Neural cell (in vitro differentiated cells): ENCODE measurements around the gene ACAA2. TPM values are rescaled to one million over a fixed set of nuclear protein-coding genes. Genes with fewer than 3 reads are reported as not detected.
A peak's percentile ranks its signal among the peaks of the same experiment; 100 is the strongest.

ENCODE experiments used
- H2AFZ ChIP-seq: fragments of 200-600, 300-800 bp; sonication (generic), shearing (Covaris generic); 2 replicates; pipeline ENCODE4 v1.6.0; 2014; ENCODE audit warnings: low read depth, mild to moderate bottlenecking, antibody characterized with exemption, low read length, moderate library complexity
- H3F3A ChIP-seq: fragments of 200-600 bp; shearing (Covaris generic); 2 replicates; pipeline ENCODE4 v1.6.1; 2016; ENCODE audit warnings: mild to moderate bottlenecking, moderate library complexity, mixed read lengths, antibody characterized with exemption, low read length; ENCODE audit not compliant: insufficient read depth, poor library complexity, severe bottlenecking
- H3K27ac ChIP-seq: fragments of 200-600, 300-800 bp; sonication (generic), shearing (Covaris generic); 2 replicates; pipeline ENCODE4 v1.5.1; 2014; ENCODE audit warnings: mild to moderate bottlenecking, low read length, moderate library complexity
- H3K27me3 ChIP-seq: fragments of 300-800, 200-600 bp; sonication (generic), shearing (Covaris generic); 2 replicates; pipeline ENCODE4 v1.6.0; 2014; ENCODE audit warnings: mild to moderate bottlenecking, low read depth, low read length, moderate library complexity; ENCODE audit not compliant: insufficient read depth
- H3K36me3 ChIP-seq: fragments of 300-800, 200-600 bp; sonication (generic), shearing (Covaris generic); 2 replicates; pipeline ENCODE4 v1.5.1; 2014; ENCODE audit warnings: mild to moderate bottlenecking, antibody characterized with exemption, low read length, moderate library complexity; ENCODE audit not compliant: insufficient read depth
- H3K4me2 ChIP-seq: fragments of 300-800, 200-600 bp; sonication (generic), shearing (Covaris generic); 2 replicates; pipeline ENCODE4 v1.6.0; 2014; ENCODE audit warnings: mild to moderate bottlenecking, low read length
- H3K4me3 ChIP-seq: fragments of 300-800, 200-600 bp; sonication (generic), shearing (Covaris generic); 2 replicates; pipeline ENCODE4 v1.5.1; 2014; ENCODE audit warnings: mild to moderate bottlenecking, low read length, moderate library complexity
- H3K79me2 ChIP-seq: fragments of 200-600 bp; shearing (Covaris generic); replicated peaks from 2 replicates; pipeline ENCODE4 v1.6.0; 2014; ENCODE audit warnings: mild to moderate bottlenecking, low read length, moderate library complexity; ENCODE audit not compliant: insufficient read depth
- H3K9ac ChIP-seq: fragments of 300-800, 200-600 bp; sonication (generic), shearing (Covaris generic); 2 replicates; pipeline ENCODE4 v1.6.1; 2016; ENCODE audit warnings: mild to moderate bottlenecking, low read length, mixed read lengths
- H3K9me2 ChIP-seq: fragments of 200-600 bp; shearing (Covaris generic); 2 replicates; pipeline ENCODE4 v1.6.1; 2016; ENCODE audit warnings: mild to moderate bottlenecking, low read length, mixed read lengths; ENCODE audit not compliant: insufficient read depth
- H3K9me3 ChIP-seq: fragments of 200-600, 300-800 bp; sonication (generic), shearing (Covaris generic); 2 replicates; pipeline ENCODE4 v1.6.1; 2016; ENCODE audit warnings: mild to moderate bottlenecking, mixed run types, low read length, moderate library complexity, mixed read lengths
- H4K20me1 ChIP-seq: fragments of 200-600 bp; shearing (Covaris generic); 2 replicates; pipeline ENCODE4 v1.6.1; 2016; ENCODE audit warnings: mild to moderate bottlenecking, mixed run types; ENCODE audit not compliant: insufficient read depth
- EP300 ChIP-seq: fragments of 450-650 bp; conservative IDR thresholded peaks from 2 replicates; pipeline ENCODE4 v1.6.1; 2014; ENCODE audit warnings: antibody characterized with exemption, mild to moderate bottlenecking, moderate library complexity; ENCODE audit not compliant: poor library complexity, severe bottlenecking
- EZH2 ChIP-seq: fragments of 200-600, 300-800 bp; shearing (Covaris generic), sonication (generic); IDR thresholded peaks from 2 replicates; pipeline ENCODE4 v1.6.1; 2014; ENCODE audit warnings: antibody characterized with exemption, low read length, borderline replicate concordance, mild to moderate bottlenecking; ENCODE audit not compliant: insufficient read depth, poor library complexity, severe bottlenecking
- MXI1 ChIP-seq: fragments of 450-650 bp; conservative IDR thresholded peaks from 2 replicates; pipeline ENCODE4 v1.6.1; 2014; ENCODE audit warnings: antibody characterized with exemption, mild to moderate bottlenecking; ENCODE audit not compliant: poor library complexity, severe bottlenecking
- POLR2AphosphoS5 ChIP-seq: IDR thresholded peaks from 2 replicates; pipeline ENCODE4 v1.6.1; 2012
- RAD21 ChIP-seq: fragments of 450-650 bp; conservative IDR thresholded peaks from 2 replicates; pipeline ENCODE4 v1.6.1; 2014; ENCODE audit warnings: antibody characterized with exemption, mild to moderate bottlenecking, moderate library complexity
- SMC3 ChIP-seq: fragments of 450-650 bp; conservative IDR thresholded peaks from 2 replicates; pipeline ENCODE4 v1.6.1; 2014; ENCODE audit warnings: antibody characterized with exemption, mild to moderate bottlenecking, moderate library complexity; ENCODE audit not compliant: poor library complexity
- TAF1 ChIP-seq: IDR thresholded peaks from 2 replicates; pipeline ENCODE4 v1.6.1; 2012; ENCODE audit warnings: low read depth
- polyA plus RNA-seq: library from polyadenylated mRNA; depleted of rRNA; stranded (reverse); fragments of >200 nt; gene quantifications from 2 replicates; pipeline ENCODE4 v1.2.3, GENCODE V29; 2014
- TF ChIP-seq, protein P1 (sequence below): IDR thresholded peaks from 2 replicates; pipeline ENCODE4 v1.6.1; 2012; ENCODE audit warnings: borderline replicate concordance
- TF ChIP-seq, protein P2 (sequence below): fragments of 450-650 bp; IDR thresholded peaks from 2 replicates; pipeline ENCODE4 v1.5.1; 2014; ENCODE audit warnings: antibody characterized with exemption, mild to moderate bottlenecking, moderate library complexity; ENCODE audit not compliant: poor library complexity, severe bottlenecking

ACAA2 gene
- polyA plus RNA-seq, 1 donor from 2014 or later: 6.3 TPM

DNA sequence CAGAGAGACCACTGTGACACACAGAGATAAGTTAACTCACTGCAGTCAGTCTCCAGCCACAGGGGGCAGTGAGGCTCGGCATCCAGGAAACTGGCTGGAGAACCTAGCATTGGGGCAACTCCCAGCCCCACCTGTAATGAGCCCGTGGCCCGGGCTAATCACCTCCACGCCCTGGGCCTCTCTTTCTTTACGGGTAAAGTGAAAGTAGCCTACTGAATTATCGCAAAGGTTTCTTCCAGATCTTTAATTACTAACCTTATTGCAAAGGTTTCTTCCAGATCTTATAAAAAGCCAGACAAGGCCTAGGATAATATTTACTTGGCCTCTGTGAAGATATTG is 45.7 kb upstream of the ACAA2 start:
- TF ChIP-seq, protein P1, sequence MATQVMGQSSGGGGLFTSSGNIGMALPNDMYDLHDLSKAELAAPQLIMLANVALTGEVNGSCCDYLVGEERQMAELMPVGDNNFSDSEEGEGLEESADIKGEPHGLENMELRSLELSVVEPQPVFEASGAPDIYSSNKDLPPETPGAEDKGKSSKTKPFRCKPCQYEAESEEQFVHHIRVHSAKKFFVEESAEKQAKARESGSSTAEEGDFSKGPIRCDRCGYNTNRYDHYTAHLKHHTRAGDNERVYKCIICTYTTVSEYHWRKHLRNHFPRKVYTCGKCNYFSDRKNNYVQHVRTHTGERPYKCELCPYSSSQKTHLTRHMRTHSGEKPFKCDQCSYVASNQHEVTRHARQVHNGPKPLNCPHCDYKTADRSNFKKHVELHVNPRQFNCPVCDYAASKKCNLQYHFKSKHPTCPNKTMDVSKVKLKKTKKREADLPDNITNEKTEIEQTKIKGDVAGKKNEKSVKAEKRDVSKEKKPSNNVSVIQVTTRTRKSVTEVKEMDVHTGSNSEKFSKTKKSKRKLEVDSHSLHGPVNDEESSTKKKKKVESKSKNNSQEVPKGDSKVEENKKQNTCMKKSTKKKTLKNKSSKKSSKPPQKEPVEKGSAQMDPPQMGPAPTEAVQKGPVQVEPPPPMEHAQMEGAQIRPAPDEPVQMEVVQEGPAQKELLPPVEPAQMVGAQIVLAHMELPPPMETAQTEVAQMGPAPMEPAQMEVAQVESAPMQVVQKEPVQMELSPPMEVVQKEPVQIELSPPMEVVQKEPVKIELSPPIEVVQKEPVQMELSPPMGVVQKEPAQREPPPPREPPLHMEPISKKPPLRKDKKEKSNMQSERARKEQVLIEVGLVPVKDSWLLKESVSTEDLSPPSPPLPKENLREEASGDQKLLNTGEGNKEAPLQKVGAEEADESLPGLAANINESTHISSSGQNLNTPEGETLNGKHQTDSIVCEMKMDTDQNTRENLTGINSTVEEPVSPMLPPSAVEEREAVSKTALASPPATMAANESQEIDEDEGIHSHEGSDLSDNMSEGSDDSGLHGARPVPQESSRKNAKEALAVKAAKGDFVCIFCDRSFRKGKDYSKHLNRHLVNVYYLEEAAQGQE: no peak
- TF ChIP-seq SMC3 (no peak), EP300 (no peak), MXI1 (no peak)
- H3K9me2 ChIP-seq: no peaks in the 10 kb centered on the region
- H2AFZ ChIP-seq: no peak overlapping the region

GRCh38 chr18:49858309-49859020 is 45.1 kb upstream of the ACAA2 start:
- H3K9me2 ChIP-seq: no peaks in the 10 kb centered on the region
- H3K4me2 ChIP-seq: no peak overlapping the region
- no peak overlapping the region for H3K27ac ChIP-seq
- no peaks in the 10 kb centered on the region for H3K9me3 ChIP-seq
- peak; percentile 23 for TF ChIP-seq MXI1
- TF ChIP-seq, protein P1: no peak
- no peak for TF ChIP-seq POLR2AphosphoS5
- no peak for TF ChIP-seq EP300
- no peak for TF ChIP-seq TAF1
- TF ChIP-seq EZH2: no peak
- peak; percentile 91 for TF ChIP-seq SMC3
- TF ChIP-seq RAD21: peak; percentile 92
- TF ChIP-seq, protein P2, sequence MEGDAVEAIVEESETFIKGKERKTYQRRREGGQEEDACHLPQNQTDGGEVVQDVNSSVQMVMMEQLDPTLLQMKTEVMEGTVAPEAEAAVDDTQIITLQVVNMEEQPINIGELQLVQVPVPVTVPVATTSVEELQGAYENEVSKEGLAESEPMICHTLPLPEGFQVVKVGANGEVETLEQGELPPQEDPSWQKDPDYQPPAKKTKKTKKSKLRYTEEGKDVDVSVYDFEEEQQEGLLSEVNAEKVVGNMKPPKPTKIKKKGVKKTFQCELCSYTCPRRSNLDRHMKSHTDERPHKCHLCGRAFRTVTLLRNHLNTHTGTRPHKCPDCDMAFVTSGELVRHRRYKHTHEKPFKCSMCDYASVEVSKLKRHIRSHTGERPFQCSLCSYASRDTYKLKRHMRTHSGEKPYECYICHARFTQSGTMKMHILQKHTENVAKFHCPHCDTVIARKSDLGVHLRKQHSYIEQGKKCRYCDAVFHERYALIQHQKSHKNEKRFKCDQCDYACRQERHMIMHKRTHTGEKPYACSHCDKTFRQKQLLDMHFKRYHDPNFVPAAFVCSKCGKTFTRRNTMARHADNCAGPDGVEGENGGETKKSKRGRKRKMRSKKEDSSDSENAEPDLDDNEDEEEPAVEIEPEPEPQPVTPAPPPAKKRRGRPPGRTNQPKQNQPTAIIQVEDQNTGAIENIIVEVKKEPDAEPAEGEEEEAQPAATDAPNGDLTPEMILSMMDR: peak; percentile 87
- no peak overlapping the region for H3K9ac ChIP-seq
- H3K4me3 ChIP-seq: no peak overlapping the region
- no peak overlapping the region for H2AFZ ChIP-seq
- no peaks in the 10 kb centered on the region for H3F3A ChIP-seq
- no peaks in the 10 kb centered on the region for H4K20me1 ChIP-seq
- H3K36me3 ChIP-seq: no peaks in the 10 kb centered on the region
- no peaks in the 10 kb centered on the region for H3K79me2 ChIP-seq
- H3K27me3 ChIP-seq: no peaks in the 10 kb centered on the region

More for the DNA sequence above, 45.7 kb upstream of the ACAA2 start:
- Histone ChIP-seq H3K4me3 (no peak overlapping the region), H3K79me2 (no peaks in the 10 kb centered on the region), H3K27me3 (no peaks in the 10 kb centered on the region), H3K4me2 (no peak overlapping the region), H3F3A (no peaks in the 10 kb centered on the region), H3K9me3 (no peaks in the 10 kb centered on the region), H3K27ac (no peak overlapping the region), H4K20me1 (no peaks in the 10 kb centered on the region), H3K36me3 (no peaks in the 10 kb centered on the region), H3K9ac (no peak overlapping the region)
